HG03025 (cell line): ENCODE measurements around the gene CRIP3.
A peak's percentile ranks its signal among the peaks of the same experiment; 100 is the strongest.
"Not testable (repeated sequence)": the region's sequence is repeated elsewhere in the genome, so short reads cannot be mapped to it uniquely, and the experiment has no call there.

Source experiments
- ATAC-seq: cut with Tn5 transposase; IDR thresholded peaks from one replicate; pipeline ENCODE4 v1.9.1; 2021; ENCODE audit warnings: mild to moderate bottlenecking, moderate library complexity; ENCODE audit not compliant: unreplicated experiment, low FRiP score

The CRIP3 gene

GRCh38 chr6:43308101-43308989 is at the start of gene CRIP3:
Gene CRIP3 (minus strand): TSS chr6:43308826. CDS start chr6:43308792, 34 bp downstream.
- no peak for ATAC-seq

- no peak for ATAC-seq
Measured at GRCh38 chr6:43355862-43356590, 47.4 kb upstream of the CRIP3 start.

- ATAC-seq = not testable (repeated sequence)
Measured at GRCh38 chr6:43351951-43352350, 43.3 kb upstream of the CRIP3 start.

- no peak for ATAC-seq
Measured at GRCh38 chr6:43347444-43347843, 38.8 kb upstream of the CRIP3 start.

GRCh38 chr6:43347021-43347420 is 38.4 kb upstream of the CRIP3 start:
- ATAC-seq = no peak

- ATAC-seq = not testable (repeated sequence)
Measured at GRCh38 chr6:43346243-43346642, 37.6 kb upstream of the CRIP3 start.

GRCh38 chr6:43339168-43339567 is 30.5 kb upstream of the CRIP3 start:
- ATAC-seq = peak; percentile 76

- peak; percentile 29 for ATAC-seq
Measured at GRCh38 chr6:43338243-43338642, 29.6 kb upstream of the CRIP3 start.

GRCh38 chr6:43336382-43336781 is 27.8 kb upstream of the CRIP3 start:
- ATAC-seq = no peak

- ATAC-seq = no peak
Measured at GRCh38 chr6:43335469-43335868, 26.8 kb upstream of the CRIP3 start.

GRCh38 chr6:43334466-43335095 is 26.0 kb upstream of the CRIP3 start:
- no peak for ATAC-seq

GRCh38 chr6:43331891-43332290 is 23.3 kb upstream of the CRIP3 start:
- ATAC-seq = no peak

- ATAC-seq = no peak
Measured at GRCh38 chr6:43331470-43331869, 22.8 kb upstream of the CRIP3 start.

GRCh38 chr6:43328528-43328927 is 19.9 kb upstream of the CRIP3 start:
- ATAC-seq = no peak

GRCh38 chr6:43325876-43326275 is 17.2 kb upstream of the CRIP3 start:
- no peak for ATAC-seq

- no peak for ATAC-seq
Measured at GRCh38 chr6:43318011-43318410, 9.4 kb upstream of the CRIP3 start.

GRCh38 chr6:43313813-43314212 is 5.2 kb upstream of the CRIP3 start:
- no peak for ATAC-seq

GRCh38 chr6:43311666-43312065 is 3.0 kb upstream of the CRIP3 start:
- ATAC-seq = no peak

- no peak for ATAC-seq
Measured at GRCh38 chr6:43310624-43311023, 2.0 kb upstream of the CRIP3 start.

- ATAC-seq = no peak
Measured at GRCh38 chr6:43310134-43310533, 1.5 kb upstream of the CRIP3 start.

GRCh38 chr6:43308990-43309477 is 408 bp upstream of the CRIP3 start:
- no peak for ATAC-seq
